ENCODE data around the gene PHF21B. TPM values are rescaled to one million over a fixed set of nuclear protein-coding genes. Genes with fewer than 3 reads are reported as not detected.

PHF21B gene
- total and polyA plus RNA-seq, 2 experiments from 2014 or later = 20.6 to 149 TPM

DNA sequence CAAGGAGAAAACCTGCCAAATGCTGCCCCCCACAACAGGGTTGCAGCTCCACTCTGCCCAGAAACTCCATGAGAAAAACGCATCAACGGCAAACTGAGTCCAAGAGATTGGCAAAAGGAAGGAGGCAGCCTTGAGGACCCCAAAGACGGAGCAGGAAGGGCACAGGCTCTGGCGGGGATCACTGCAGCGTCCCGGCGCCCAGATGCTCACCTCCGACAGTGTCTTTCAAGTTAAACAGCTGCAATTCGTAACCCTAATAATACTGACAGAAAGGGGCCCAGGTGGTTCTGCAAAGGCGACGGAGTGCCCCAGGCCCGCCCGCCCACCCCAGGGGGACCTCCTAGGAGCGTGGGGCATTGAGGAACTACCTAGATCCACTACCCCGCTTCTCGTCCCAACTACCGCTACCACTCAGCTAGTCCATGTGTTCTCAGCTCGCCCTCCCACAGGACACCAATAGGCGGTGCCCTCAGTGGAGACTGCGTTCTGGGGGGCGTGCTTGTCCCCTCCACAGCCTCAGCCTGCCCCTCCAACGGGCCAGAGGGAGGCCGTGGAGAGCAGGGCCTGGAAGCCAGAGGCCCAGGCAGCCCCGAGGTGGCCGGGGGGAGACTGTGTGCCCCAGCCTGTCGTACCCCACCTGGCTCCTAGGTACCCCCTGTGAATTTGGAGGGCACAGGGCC is 127.4 kb downstream of the PHF21B start:
- Histone ChIP-seq H3F3A (replicated peaks; ENCODE audit: low read depth) (no peaks in the 10 kb centered on the region), H3K4me1 (ENCODE audit: insufficient read depth) (no peaks in the 10 kb centered on the region), H4K20me1 (replicated peaks; ENCODE audit: insufficient read depth) (no peaks in the 10 kb centered on the region), H3K36me3 (ENCODE audit: insufficient read depth) (no peaks in the 10 kb centered on the region), H3K79me2 (replicated peaks; ENCODE audit: insufficient read depth) (no peaks in the 10 kb centered on the region), H3K27me3 (ENCODE audit: insufficient read depth) (no peaks in the 10 kb centered on the region), H3K9me2 (ENCODE audit: insufficient read depth) (no peaks in the 10 kb centered on the region), H3K27ac (ENCODE audit: low read depth) (no peak overlapping the region), H2AFZ (no peak overlapping the region), H3K4me3 (no peak overlapping the region), H3K4me2 (no peak overlapping the region)
- ATAC-seq (peak; percentile 57), DNase-seq (ENCODE audit: low spot score) (peak; percentile 39)
- Mint-ChIP-seq H3K27me3 (ENCODE audit: insufficient read depth, low read depth, poor library complexity) (peaks cover 2% of the 10 kb centered on the region), H3K4me3 (no peak overlapping the region), H3K36me3 (ENCODE audit: low read depth) (peaks cover 35% of the 10 kb centered on the region), H3K9me3 (peaks cover 7% of the 10 kb centered on the region; the same call in 1 of the 3 replicates), H3K4me1 (no peaks in the 10 kb centered on the region; the same call in 2 of the 3 replicates), H3K27ac (no peak overlapping the region)
- TF ChIP-seq, protein P1, sequence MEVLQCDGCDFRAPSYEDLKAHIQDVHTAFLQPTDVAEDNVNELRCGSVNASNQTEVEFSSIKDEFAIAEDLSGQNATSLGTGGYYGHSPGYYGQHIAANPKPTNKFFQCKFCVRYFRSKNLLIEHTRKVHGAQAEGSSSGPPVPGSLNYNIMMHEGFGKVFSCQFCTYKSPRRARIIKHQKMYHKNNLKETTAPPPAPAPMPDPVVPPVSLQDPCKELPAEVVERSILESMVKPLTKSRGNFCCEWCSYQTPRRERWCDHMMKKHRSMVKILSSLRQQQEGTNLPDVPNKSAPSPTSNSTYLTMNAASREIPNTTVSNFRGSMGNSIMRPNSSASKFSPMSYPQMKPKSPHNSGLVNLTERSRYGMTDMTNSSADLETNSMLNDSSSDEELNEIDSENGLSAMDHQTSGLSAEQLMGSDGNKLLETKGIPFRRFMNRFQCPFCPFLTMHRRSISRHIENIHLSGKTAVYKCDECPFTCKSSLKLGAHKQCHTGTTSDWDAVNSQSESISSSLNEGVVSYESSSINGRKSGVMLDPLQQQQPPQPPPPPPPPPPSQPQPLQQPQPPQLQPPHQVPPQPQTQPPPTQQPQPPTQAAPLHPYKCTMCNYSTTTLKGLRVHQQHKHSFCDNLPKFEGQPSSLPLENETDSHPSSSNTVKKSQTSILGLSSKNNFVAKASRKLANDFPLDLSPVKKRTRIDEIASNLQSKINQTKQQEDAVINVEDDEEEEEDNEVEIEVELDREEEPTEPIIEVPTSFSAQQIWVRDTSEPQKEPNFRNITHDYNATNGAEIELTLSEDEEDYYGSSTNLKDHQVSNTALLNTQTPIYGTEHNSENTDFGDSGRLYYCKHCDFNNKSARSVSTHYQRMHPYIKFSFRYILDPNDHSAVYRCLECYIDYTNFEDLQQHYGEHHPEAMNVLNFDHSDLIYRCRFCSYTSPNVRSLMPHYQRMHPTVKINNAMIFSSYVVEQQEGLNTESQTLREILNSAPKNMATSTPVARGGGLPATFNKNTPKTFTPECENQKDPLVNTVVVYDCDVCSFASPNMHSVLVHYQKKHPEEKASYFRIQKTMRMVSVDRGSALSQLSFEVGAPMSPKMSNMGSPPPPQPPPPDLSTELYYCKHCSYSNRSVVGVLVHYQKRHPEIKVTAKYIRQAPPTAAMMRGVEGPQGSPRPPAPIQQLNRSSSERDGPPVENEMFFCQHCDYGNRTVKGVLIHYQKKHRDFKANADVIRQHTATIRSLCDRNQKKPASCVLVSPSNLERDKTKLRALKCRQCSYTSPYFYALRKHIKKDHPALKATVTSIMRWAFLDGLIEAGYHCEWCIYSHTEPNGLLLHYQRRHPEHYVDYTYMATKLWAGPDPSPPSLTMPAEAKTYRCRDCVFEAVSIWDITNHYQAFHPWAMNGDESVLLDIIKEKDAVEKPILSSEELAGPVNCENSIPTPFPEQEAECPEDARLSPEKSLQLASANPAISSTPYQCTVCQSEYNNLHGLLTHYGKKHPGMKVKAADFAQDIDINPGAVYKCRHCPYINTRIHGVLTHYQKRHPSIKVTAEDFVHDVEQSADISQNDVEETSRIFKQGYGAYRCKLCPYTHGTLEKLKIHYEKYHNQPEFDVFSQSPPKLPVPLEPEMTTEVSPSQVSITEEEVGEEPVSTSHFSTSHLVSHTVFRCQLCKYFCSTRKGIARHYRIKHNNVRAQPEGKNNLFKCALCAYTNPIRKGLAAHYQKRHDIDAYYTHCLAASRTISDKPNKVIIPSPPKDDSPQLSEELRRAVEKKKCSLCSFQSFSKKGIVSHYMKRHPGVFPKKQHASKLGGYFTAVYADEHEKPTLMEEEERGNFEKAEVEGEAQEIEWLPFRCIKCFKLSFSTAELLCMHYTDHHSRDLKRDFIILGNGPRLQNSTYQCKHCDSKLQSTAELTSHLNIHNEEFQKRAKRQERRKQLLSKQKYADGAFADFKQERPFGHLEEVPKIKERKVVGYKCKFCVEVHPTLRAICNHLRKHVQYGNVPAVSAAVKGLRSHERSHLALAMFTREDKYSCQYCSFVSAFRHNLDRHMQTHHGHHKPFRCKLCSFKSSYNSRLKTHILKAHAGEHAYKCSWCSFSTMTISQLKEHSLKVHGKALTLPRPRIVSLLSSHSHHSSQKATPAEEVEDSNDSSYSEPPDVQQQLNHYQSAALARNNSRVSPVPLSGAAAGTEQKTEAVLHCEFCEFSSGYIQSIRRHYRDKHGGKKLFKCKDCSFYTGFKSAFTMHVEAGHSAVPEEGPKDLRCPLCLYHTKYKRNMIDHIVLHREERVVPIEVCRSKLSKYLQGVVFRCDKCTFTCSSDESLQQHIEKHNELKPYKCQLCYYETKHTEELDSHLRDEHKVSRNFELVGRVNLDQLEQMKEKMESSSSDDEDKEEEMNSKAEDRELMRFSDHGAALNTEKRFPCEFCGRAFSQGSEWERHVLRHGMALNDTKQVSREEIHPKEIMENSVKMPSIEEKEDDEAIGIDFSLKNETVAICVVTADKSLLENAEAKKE (CRISPR knock-in tag; IDR thresholded peaks at IDR 0.05) = no peak
- peak in 1 of 2 experiments; percentile 25; a peak in 1 of 4 replicates for TF ChIP-seq CTCF (conservative IDR thresholded peaks at IDR 0.05; ENCODE audit: low read depth in 2 of 2)
- no peak for TF ChIP-seq STAT1 (IDR thresholded peaks at IDR 0.05; ENCODE audit: unreplicated experiment)
- TF ChIP-seq ZNF114 (CRISPR knock-in tag; IDR thresholded peaks at IDR 0.05) = no peak
- no peak for TF ChIP-seq JUNB (IDR thresholded peaks at IDR 0.05; ENCODE audit: unreplicated experiment)
